ENCODE data around the gene FCN2. TPM values are rescaled to one million over a fixed set of nuclear protein-coding genes. Genes with fewer than 3 reads are reported as not detected.
A peak's percentile ranks its signal among the peaks of the same experiment; 100 is the strongest.

The FCN2 gene
- total RNA-seq, 1 donor from 2014 or later: not detected

DNA sequence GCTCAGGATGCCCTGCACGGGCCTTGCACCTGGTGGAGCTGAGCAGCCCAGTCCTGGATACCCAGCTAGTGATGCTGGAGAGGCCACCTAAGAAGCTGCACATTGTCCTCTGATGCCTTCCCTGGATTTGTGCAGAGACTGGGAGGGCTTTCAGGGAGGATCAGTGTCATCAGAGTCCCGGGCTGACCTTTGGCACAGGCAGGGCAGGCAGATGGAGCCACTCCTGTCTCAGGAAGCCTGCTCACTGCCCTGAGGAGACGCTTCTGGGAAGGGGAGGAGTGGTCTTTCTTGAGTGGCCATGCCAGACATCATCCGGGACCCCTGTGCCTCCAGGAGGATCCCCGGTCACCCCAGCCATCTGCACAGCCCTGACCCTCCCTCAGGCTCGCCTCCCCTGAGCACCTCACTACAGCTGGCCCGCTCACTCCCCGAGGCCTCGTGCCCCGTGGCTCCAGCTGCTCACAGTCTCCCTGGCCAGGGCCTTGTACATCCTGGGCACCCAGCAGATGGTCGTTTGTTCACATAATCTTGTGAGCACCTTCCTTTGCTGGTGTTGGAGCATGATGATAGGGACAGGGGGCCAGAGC is 47.2 kb upstream of the FCN2 start:
- Histone ChIP-seq H2AFZ (replicated peaks) (no peak overlapping the region), H3K9me3 (ENCODE audit: low read depth) (no peaks in the 10 kb centered on the region), H3K27ac (no peak overlapping the region), H4K20me1 (ENCODE audit: low read depth) (no peaks in the 10 kb centered on the region), H3K4me2 (no peak overlapping the region), H3K27me3 (no peaks in the 10 kb centered on the region), H3K4me3 (no peak overlapping the region), H3K36me3 (no peaks in the 10 kb centered on the region), H3K4me1 (no peaks in the 10 kb centered on the region), H3K79me2 (ENCODE audit: low read depth) (no peaks in the 10 kb centered on the region), H3F3A (ENCODE audit: low read depth) (no peaks in the 10 kb centered on the region), H3K9ac (no peak overlapping the region)
- H3K4me1 Mint-ChIP-seq: peaks cover 3% of the 10 kb centered on the region
- H3K9me3 Mint-ChIP-seq: no peaks in the 10 kb centered on the region
- H3K36me3 Mint-ChIP-seq: no peaks in the 10 kb centered on the region
- TF ChIP-seq EZH2 (IDR thresholded peaks at IDR 0.05) (no peak), EZH2phosphoT487 (IDR thresholded peaks at IDR 0.05) (no peak)
- TF ChIP-seq, protein P1, sequence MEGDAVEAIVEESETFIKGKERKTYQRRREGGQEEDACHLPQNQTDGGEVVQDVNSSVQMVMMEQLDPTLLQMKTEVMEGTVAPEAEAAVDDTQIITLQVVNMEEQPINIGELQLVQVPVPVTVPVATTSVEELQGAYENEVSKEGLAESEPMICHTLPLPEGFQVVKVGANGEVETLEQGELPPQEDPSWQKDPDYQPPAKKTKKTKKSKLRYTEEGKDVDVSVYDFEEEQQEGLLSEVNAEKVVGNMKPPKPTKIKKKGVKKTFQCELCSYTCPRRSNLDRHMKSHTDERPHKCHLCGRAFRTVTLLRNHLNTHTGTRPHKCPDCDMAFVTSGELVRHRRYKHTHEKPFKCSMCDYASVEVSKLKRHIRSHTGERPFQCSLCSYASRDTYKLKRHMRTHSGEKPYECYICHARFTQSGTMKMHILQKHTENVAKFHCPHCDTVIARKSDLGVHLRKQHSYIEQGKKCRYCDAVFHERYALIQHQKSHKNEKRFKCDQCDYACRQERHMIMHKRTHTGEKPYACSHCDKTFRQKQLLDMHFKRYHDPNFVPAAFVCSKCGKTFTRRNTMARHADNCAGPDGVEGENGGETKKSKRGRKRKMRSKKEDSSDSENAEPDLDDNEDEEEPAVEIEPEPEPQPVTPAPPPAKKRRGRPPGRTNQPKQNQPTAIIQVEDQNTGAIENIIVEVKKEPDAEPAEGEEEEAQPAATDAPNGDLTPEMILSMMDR (IDR thresholded peaks at IDR 0.05): no peak
- no peaks in the 10 kb centered on the region for H3K27me3 Mint-ChIP-seq (ENCODE audit: insufficient read depth, low read depth)
- no peak overlapping the region for H3K4me3 Mint-ChIP-seq
- DNase-seq (ENCODE audit: low spot score): peak; percentile 52
- no peak overlapping the region for H3K27ac Mint-ChIP-seq

DNA sequence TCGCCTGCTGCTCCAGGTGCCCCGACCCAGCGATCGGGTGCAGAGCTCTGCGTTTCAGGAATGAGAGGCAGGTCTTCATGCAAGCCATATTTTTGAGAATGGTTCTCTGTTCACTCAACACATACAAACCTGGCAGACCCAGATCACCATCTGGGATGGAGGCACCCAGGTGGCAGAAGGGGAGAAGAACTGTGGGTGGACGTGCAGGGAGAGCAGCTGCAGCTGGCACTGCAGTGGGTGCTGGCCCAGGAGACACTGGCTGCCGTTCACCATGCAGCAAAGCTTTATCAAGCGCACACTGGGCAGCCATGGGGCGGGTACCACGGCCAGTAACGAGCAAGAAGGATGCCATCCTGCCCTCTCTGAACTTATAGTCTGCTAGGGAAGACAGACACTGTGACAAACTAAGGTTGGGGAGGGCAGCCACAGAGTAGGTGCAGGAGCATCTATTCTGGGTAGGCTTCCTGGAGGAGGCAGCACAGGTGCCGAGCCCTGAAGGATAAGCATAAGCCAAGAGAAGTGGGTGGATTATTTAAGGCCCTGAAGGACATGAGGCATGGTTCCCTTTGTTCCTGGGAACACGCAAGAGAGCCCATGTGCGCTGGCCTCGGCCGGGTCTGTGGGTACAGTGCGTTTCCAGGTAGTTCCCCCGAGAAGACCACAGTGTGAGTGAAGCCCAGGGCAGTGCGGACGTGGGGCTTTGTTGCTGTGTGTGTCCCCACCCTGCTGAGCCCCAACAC is 46.2 kb upstream of the FCN2 start:
- H3K79me2 ChIP-seq (ENCODE audit: low read depth): no peaks in the 10 kb centered on the region
- no peak overlapping the region for H3K4me3 ChIP-seq
- no peaks in the 10 kb centered on the region for H3K36me3 ChIP-seq
- no peak overlapping the region for H3K9ac ChIP-seq
- H3F3A ChIP-seq (ENCODE audit: low read depth): no peaks in the 10 kb centered on the region
- Mint-ChIP-seq H3K27me3 (ENCODE audit: insufficient read depth, low read depth) (no peaks in the 10 kb centered on the region), H3K36me3 (no peaks in the 10 kb centered on the region), H3K27ac (peak overlapping the region; percentile 81), H3K9me3 (no peaks in the 10 kb centered on the region), H3K4me3 (no peak overlapping the region), H3K4me1 (peaks cover 3% of the 10 kb centered on the region)
- TF ChIP-seq EZH2phosphoT487 (IDR thresholded peaks at IDR 0.05) (no peak), EZH2 (IDR thresholded peaks at IDR 0.05) (no peak)
- TF ChIP-seq, protein P1 (IDR thresholded peaks at IDR 0.05): no peak
- no peak overlapping the region for H3K27ac ChIP-seq
- no peaks in the 10 kb centered on the region for H3K9me3 ChIP-seq (ENCODE audit: low read depth)
- H4K20me1 ChIP-seq (ENCODE audit: low read depth): no peaks in the 10 kb centered on the region
- H3K4me2 ChIP-seq: no peak overlapping the region
- DNase-seq (ENCODE audit: low spot score): no peak
- H2AFZ ChIP-seq (replicated peaks): no peak overlapping the region
- no peaks in the 10 kb centered on the region for H3K27me3 ChIP-seq
- H3K4me1 ChIP-seq: no peaks in the 10 kb centered on the region

DNA sequence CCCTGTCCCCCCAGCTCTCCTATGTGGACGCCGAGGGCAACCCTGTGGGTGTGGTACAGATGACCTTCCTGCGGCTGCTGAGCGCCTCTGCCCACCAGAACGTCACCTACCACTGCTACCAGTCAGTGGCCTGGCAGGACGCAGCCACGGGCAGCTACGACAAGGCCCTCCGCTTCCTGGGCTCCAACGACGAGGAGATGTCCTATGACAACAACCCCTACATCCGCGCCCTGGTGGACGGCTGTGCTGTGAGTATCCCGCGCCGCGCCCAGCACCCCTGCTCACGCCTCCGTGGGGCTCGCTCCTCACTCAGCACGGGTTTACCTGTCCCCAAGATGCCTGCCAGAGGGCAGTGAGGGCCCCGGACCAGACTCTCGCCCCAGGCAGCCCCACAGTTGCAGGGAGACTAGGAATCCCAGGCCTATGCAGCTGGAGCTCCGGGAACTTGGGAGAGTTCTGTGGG is 45.6 kb upstream of the FCN2 start:
- no peaks in the 10 kb centered on the region for H3K36me3 ChIP-seq
- H3K4me3 ChIP-seq: no peak overlapping the region
- H3K79me2 ChIP-seq (ENCODE audit: low read depth): no peaks in the 10 kb centered on the region
- H3F3A ChIP-seq (ENCODE audit: low read depth): no peaks in the 10 kb centered on the region
- H3K9me3 ChIP-seq (ENCODE audit: low read depth): no peaks in the 10 kb centered on the region
- H3K4me1 ChIP-seq: no peaks in the 10 kb centered on the region
- H3K27ac Mint-ChIP-seq: no peak overlapping the region
- no peak overlapping the region for H3K4me3 Mint-ChIP-seq
- no peaks in the 10 kb centered on the region for H3K36me3 Mint-ChIP-seq
- TF ChIP-seq EZH2phosphoT487 (IDR thresholded peaks at IDR 0.05) (no peak), EZH2 (IDR thresholded peaks at IDR 0.05) (no peak)
- TF ChIP-seq, protein P1 (IDR thresholded peaks at IDR 0.05): no peak
- H3K27me3 Mint-ChIP-seq (ENCODE audit: insufficient read depth, low read depth): no peaks in the 10 kb centered on the region
- H4K20me1 ChIP-seq (ENCODE audit: low read depth): no peaks in the 10 kb centered on the region
- peaks cover 3% of the 10 kb centered on the region for H3K4me1 Mint-ChIP-seq
- H2AFZ ChIP-seq (replicated peaks): no peak overlapping the region
- H3K9me3 Mint-ChIP-seq: no peaks in the 10 kb centered on the region
- no peak overlapping the region for H3K27ac ChIP-seq
- no peak overlapping the region for H3K9ac ChIP-seq
- H3K4me2 ChIP-seq: no peak overlapping the region
- no peaks in the 10 kb centered on the region for H3K27me3 ChIP-seq
- DNase-seq (ENCODE audit: low spot score): no peak

Measured in neural progenitor cell (in vitro differentiated cells).